HL-60/S4 treated with phorbol 12-myristate 13-acetate at 8.2 ng/mL for 4 days and 3 days (cell line): ENCODE measurements around the gene PRKG1.

Experiments used
- in situ Hi-C: fragments of 300-500 bp; cut with MboI; formaldehyde crosslinking; loops from 2 replicates; pipeline ENCODE4 v1.15.0; 2022; ENCODE audit warnings: low sequenced_read_pairs

PRKG1 gene

DNA sequence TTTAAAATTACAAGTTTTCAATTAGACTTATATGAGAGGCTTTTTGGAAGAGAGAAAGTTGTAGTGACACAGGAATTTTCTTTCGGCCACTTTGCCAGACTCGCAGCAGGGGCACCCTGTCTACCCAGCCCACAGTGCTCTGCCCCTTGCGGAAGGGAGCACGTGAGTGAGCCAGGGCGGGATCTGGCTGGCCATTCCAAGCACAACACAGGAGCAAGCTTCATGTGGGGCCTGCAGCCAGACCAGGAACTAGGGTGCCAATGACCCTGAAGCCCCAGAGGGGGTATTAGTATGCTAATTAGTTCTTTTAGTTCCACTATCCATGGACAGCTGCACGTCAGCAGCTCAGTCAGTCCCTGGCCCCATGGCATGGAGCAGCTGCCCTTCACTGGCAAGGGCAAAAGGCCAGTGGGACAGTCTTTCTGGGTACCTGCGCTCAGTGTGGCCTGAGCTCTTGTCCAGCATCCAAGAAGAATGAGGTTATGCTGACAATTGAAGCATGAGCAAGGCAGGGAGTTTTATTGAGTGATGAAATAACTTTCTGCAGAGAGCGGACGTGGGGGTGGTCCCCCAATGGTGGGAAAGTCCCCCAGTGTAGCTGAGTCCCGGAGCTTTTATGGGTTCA, 876.2 kb downstream of the PRKG1 start:
- in situ Hi-C loops = no loop called here

DNA sequence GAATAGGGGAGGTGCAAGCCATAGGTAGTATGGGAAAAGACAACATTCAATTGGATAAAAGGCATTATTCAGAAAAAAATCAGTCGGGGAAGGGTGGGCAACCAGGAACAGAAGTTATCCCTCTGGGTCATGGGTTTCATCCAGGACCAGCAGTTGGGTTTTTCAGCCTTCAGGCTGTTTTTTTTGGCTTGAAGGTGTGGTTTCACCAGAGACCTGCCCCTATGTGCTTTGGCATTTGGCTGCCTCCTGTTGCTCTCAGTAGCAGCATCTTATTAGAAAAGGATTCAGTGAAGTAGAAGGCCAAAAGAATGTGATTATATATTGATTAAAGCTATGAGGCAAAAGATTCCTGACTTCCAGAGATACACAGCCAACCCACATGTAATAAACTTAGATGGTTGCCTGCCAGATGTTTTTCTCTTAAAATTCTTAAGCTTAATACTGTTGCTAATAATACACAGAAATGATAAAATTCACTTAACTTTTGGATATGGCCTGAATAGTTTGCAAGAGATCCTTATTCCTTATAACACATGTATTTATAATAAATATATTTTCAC, 876.8 kb downstream of the PRKG1 start:
- in situ Hi-C loops = no loop called here

DNA sequence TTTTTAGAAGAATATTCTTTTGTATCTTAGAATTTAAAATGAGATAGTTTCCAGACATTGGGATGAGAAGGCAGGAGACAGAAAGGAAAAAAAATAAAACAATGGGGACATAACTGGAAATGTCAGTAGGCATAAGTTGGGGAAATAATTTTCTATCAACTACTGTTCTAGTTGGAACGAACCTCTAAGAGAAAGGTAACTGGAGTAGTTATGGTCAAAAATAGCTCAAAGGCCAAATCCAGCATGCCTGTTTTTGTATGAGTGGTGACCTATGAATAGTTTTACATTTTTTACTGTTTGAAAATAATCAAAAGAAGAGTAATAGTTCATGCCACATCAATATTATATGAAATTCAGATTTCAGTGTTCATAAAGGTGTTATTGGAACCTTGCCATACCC, 877.3 kb downstream of the PRKG1 start:
- in situ Hi-C loops = no loop called here

DNA sequence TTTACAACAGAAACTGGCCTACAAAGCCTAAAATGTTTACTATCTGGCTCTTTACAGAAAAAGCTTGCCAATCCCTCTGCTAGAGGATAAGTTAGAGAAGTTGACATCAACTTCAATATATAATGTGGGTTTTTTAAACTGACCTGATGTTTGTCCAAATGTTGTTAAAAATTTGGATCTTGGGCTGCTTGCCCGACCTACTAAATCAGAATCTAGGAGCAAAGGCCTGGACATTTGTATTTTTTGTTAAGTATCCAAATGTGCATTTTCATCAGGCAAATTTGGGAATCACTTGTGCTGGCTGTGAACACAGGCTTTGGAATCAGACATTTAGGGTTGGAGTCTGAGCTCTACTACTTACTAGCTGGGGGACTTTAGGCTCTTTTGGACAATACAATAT, 877.8 kb downstream of the PRKG1 start:
- in situ Hi-C loops = no loop called here

DNA sequence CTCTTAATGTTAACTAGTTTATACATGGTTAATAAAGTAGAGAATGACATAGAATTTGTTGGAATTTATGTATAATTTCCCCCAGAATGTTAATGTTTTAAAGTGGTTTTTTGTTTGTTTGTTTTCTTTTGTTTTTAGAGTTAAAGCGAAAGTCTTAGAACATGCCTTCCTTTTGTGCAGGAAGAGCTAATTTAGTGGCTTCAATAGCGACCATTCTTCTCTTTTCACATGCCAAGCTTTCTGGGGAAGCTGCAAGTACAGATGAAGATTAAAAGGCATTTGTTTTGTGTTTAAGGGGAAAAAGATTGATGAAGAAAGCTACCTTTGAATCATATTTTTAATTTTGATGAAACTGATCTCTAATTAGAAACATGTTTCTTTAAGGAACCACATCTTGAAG, 881.4 kb downstream of the PRKG1 start:
- in situ Hi-C loops = no loop called here

DNA sequence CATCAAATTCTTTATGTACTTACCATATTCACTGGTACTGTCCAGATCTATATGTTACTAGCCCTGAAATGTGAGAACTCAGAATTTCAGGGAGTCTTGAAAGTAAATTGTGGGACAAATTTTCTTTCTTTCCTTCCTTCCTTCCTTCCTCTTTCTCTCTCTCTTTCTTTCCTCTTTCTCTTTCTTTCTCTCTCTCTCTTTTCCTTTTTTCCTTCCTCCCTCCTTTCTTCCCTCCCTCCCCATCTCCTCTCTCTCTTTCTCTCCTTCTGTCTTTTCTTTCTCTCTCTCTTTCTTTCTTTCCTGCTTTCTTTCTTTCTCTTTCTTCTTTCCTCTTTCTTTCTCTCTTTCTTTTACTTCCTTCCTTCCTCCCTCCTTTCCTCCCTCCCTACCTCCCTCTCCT, 882.5 kb downstream of the PRKG1 start:
- in situ Hi-C loops = no loop called here

DNA sequence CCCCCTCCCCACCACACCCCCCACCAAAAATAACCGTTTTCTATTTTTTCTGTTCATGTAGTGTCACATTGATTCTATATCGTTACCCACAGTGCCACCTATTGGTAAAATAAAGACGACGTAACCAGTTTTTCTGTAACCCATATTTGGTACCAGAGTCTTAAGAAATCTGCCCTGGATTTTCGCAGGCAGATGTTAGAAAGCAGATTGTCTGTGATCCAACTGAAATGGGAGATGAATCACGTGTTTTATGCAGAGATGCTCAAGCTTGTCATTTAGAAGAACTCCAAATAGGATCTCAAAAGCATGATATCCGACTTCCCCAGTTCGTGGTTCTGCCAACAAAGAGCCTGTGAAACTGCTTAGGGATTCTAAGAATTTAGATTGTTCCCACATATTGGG, 886.2 kb downstream of the PRKG1 start:
- in situ Hi-C loops = no loop called here

DNA sequence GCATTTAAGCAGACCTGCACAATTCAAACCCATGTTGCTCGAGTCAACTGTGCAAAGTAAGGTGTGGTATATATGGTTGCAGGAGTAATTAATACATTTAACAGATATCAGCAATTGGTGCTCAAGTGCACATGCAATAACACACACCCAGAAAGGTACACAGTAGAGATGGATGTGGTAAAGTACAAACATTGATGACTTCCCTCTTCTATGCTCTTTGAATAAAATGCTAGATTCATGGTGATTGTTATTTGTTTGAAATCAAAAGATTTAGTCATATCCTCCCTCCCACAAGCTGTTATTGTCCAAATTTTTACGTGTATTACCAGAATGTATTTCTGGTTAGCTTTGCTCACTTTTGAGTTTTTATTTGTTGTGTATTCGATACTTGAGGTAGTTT, 887.1 kb downstream of the PRKG1 start:
- in situ Hi-C loops = no loop called here

DNA sequence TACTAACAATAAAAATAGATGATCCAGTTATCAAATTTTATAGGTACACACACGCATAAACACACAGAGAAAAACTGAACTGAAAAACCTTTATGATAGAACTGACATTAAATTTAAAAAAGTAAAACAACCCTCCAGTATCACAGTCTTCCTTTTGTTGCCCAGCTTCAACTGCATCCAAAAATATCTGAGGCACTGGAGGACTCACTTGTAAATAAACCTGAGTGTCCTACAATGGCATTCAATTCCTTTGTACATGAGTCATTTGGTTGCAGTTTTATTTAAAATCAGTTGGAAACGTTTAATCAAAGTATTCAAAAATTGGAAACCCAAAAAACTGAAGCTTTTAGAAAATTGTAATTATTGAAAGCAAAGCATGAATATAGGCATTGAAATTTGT, 890.3 kb downstream of the PRKG1 start:
- in situ Hi-C loops = no loop called here

DNA sequence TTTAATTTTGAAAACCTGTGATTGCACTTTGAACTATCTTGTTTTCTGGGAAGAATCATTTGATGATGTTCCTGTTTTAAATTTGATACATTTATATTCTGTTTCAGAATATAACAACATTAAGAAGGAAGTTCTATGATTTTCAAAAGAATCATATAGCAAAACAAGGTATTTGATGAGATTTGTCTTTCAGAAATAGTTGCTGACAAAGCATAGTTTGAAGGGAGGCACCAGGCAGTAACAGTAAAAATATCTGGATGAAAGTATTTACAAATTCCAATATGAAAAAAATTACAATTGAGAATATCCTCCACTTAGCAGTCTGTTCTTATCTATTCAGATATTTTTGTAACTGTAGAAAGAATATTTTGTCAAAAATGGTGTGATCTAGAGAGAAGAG, 891.2 kb downstream of the PRKG1 start:
- in situ Hi-C loops = no loop called here

DNA sequence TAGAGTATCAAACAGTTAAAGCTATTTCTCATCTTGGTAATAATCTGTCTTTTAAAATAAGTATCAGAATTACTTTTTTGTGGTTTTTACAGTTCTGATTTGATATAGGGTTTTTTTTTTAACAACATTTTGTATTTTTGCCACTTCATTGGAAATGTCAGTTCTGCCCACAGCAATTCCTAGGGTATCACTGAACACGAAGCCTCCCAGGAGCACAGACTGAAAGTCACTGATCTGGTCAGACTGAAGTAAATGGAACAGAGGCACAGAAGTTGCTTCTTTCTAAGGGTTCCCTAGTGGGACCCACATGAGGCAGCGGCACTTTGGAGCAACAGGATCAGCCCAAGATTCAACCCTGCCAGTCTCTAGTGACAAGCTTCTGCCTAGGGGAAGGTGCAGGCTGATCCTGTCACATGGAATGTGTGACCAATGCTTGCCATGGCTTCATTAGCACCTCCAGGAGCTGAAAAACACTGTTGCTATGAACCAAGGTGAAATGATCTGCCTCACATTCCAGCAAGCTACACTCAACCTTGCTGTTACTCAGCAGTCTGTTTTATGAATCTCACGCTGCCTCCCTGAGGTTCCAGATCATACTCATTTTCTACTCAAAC, 898.6 kb downstream of the PRKG1 start:
- in situ Hi-C loops = no loop called here

DNA sequence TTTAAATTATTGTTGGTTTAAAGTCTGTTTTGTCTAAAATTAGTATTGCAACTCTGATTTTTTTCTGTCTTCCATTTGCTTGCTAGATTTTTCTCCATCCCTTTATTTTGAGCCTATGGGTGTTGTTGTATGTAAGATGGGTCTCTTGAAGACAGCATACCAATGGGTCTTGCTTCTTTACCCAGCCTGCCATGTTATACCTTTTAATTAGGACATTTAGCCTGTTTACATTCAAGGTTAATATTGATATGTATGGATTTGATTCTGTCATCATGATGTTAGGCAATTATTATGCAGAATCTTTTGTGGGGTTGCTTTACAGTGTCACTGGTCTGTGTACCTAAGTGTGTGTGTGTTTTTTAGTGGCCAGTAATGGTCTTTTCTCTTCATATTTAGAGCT, 906.5 kb downstream of the PRKG1 start:
- in situ Hi-C loops = no loop called here

DNA sequence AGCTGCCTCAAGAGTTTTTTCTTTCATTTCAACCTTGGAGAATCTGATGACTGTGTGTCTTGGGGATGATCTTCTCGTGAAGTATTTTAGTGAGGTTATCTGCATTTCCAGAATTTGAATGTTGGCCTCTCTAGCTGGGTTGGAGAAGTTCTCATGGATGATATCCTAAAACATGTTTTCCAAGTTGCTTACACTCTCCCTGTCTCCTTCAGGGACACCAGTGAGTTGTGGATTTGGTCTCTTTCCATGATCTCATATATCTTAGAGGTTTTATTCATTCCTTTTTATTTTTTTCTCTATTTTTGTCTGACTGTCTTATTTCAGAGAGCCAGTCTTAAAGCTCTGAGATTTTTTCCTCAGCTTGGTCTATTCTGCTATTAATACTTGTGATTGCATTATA, 907.4 kb downstream of the PRKG1 start:
- in situ Hi-C loops = no loop called here

DNA sequence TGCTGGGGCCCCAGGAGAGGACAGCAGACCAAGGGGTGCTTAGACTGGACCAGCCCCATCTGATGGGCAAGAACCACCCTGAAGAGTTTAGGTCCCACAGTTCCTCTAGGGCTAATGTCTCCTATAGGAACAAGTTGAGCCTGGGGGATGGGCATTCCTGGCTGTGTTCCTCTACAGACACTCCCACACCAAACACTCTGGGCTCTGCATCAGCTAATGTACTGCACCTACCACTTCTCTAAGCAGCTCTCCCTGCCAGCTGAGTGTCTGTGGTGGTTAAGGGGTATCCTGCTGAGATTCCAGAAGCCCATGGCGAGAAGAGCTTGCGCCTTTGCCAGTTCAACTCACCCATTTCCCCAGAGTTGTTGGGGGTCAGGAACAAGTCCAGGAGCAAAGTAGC, 909.2 kb downstream of the PRKG1 start:
- in situ Hi-C loops = no loop called here

DNA sequence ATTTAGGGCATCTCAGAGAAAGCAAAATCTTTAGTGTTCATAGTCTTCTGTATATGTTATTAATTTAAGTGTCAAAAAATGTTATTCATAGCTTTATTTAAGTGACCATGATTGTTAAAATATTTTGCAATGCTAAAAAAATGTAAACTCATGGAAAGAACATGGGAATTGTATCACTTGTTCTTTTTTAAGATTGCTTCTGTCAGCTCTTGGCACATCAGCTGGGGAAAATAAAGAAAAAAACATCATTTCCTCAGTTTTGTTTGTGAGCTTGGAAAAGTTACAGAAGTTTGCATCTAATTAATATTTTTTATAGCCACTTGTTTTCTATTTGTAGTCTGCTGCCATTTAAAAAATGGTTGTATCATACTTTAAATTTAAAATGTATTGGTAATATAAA, 911.0 kb downstream of the PRKG1 start:
- in situ Hi-C loops = no loop called here

DNA sequence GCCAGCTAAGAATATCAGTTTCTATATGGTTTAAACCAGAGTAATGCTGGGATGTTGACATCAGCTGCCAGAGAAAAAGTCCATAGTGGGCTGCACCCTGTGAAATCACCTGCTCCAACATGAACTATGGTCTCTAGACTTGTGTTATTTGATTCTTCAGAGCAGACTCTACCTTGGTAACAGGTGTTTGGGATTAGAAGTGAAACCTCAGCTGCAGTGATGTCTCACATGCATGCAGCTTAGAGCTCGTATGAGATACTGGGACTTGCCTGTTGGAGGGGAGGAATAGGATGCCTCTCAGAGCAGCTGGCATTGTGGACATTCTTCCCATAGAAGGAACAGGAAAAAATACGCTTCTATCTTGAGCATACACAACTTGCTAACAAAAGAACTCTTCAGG, 912.2 kb downstream of the PRKG1 start:
- in situ Hi-C loops = no loop called here

DNA sequence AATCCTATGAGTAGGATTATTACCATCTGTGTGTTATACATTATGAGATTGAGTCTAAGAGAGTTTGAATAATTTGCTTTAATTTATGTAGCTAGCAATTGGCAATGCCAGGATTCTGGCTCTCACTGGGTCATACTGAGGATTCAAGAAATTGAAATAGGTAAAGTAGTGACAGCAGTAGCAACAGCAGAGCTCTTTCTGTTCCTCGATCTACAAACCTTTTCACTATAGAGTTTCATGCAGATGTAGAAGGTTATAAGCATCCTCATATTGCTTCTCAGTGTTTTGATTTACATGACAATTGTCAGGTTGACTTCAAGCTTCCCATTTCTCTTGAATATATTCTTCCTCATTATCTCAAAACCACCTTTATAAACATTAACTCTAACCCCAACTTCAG, 919.2 kb downstream of the PRKG1 start:
- in situ Hi-C loops = no loop called here

DNA sequence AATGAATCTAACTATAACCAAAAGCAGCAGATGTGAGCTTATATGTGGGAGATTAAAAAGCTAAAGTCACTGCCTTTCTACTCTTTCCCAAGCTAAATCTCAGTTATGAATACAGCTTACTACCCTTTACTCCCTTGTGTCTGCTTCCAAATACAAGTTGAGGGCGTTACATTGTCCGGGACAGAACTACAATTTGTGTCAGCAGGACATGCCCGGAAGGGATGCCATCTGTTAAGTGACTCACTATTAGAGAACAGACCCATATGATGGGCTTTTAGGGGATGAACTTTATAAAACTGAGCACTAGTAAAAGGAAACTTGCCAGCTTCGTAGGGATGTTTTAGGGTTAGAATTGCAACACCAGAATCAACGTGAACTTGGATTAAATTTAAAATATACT, 924.8 kb downstream of the PRKG1 start:
- in situ Hi-C loops = no loop called here

DNA sequence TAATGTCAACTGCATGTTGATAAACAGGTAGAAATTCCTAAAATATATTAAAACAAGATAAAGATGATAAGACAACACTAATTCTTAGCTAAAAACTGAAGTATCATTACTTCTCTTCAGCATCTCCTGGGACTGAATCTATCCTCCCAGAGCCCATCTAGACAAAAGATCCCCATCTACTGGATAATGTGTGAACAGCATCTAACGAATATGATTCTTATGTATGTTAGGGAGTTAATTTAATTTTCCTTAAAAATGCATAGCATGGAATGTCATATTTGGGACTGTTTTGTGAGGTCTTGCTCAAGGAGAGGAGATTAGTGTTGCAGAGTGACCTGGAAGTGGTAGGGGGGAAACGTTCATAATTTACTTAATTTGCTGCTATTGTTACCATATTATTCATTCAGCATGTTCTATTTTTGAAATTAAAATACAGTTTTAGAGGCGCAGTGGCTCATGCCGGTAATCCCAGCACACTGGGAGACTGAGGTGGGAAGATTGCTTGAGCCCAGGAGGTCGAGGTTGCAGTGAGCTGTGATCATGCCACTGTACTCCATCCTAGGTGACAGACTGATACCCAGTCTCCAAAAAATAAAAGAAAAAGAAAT, 930.2 kb downstream of the PRKG1 start:
- in situ Hi-C loops = no loop called here

DNA sequence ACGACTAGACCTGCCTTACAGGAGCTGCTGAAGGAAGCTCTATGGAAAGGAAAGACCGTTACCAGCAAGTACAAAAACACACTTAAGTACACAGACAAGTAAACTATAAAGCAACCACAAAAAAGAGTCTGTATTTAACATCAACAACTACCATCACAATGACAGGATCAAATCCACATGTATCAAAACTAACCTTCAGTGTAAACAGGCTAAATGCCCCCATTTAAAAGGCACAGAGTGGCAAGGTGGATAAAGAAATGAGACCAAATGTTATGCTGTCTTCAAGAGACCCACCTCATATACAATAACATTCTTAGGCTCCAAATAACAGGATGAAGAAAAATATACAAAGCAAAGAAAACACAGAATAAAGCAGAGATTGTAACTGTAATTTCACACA, 932.8 kb downstream of the PRKG1 start:
- in situ Hi-C loops = no loop called here

DNA sequence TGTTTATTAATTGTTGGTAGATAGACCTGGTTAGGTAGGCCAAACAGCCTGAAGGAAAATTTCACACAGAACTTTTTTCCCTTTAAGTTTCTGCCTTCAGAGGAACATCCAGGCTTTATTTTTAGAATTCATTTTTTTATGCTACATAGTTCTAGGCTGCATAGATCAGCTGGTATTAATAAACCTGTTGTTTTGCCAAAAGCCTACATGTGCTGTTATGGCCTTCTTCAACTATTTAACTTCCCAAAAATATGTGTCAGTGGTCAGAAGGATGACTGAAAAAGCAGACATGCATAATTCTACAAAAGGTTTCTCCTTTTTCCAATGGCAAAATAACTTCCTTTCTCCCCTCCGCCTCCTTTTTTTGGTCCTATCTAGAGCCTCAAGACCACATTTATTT, 936.8 kb downstream of the PRKG1 start:
- in situ Hi-C loops = no loop called here

DNA sequence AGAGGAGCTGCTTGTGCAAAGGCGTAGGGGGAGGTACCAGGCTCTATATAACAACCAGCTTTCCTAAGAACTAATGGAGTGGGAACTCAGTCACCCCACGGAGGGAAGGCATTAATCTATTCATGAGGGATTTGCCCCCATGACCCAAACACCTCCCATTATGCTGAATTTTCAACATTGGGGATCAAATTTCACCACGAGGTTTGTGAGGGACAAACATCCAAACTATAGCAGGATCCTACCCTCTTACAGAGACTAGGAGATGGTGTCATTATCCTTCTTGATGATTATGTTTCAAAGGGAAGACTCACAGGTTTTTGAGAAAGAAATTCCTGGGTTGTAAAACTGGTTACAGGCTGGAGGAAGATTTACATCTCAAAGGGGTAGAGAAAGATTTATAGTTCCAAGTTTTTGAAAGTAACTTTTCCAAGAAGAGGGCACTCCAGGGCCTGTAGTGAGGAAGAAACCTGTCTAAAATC, 944.8 kb downstream of the PRKG1 start:
- in situ Hi-C loops = no loop called here
